ENCODE measurements around the gene GRXCR2. TPM values are rescaled to one million over a fixed set of nuclear protein-coding genes. Genes with fewer than 3 reads are reported as not detected.

Gene GRXCR2
- total RNA-seq, 1 experiment from 2014 or later = not detected

DNA sequence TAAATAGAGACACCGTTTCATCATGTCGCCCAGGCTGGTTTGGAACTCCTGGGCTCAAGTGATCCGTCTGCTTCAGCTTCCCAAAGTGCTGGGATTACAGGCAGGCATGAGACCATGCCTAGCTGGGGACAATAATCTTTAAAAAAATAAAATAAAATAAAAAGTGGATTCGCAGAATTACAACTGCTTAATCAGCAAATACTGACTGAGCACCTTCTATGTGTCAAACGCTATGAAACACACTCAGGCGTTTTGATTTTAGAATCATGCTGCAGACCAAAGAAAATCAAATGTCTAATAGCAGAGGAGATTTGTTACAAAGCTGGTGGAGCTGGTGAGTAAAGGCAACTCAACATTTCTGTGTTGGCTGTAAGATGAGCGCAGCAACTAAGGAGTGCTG, 40.9 kb upstream of the GRXCR2 start (continued):
- TF ChIP-seq JUND (IDR thresholded peaks at IDR 0.05) = no peak
- TF ChIP-seq ZNF274 (IDR thresholded peaks at IDR 0.05; ENCODE audit: low read depth, low read length) = no peak
- no peak for TF ChIP-seq SRF (IDR thresholded peaks at IDR 0.05; ENCODE audit: low read depth)

- BruUV-seq (replicated peaks) = no TSS peak
- H4K20me1 ChIP-seq (ENCODE audit: insufficient read depth) = no peaks in the 10 kb centered on the region
- H3K36me3 ChIP-seq (ENCODE audit: control insufficient read depth in 1 of 2, insufficient read depth in 2 of 2, low read length in 2 of 2) = no peaks in the 10 kb centered on the region
- no peak overlapping the region for H3K27ac ChIP-seq (ENCODE audit: low read depth, low read length)
- no peak overlapping the region for H3K4me3 ChIP-seq (replicated peaks in 1 of 2; ENCODE audit: low read depth in 1 of 2, low read length in 2 of 2)
- H3K4me2 ChIP-seq (ENCODE audit: low read length) = no peak overlapping the region
- POLR2A ChIA-PET = no interaction called here
- TF ChIP-seq CBX3 (IDR thresholded peaks at IDR 0.05; ENCODE audit: low read depth) = no peak
- TF ChIP-seq YY1 (IDR thresholded peaks at IDR 0.05; ENCODE audit: extremely low read depth, insufficient replicate concordance, low read depth, low read length) = no peak
- no peak for TF ChIP-seq FOSL1 (IDR thresholded peaks at IDR 0.05; ENCODE audit: low read depth)
- no peak overlapping the region for H3K9ac ChIP-seq (ENCODE audit: low read length)
- RAD21 ChIA-PET (ENCODE audit: low non-redundant PET in 1 of 2, low total read pairs in 2 of 2, uncharacterized antibody in 2 of 2, unreplicated experiment in 2 of 2) = no interaction called here
- intact Hi-C loops (cut with micrococcal nuclease) = no loop called here
- ATAC-seq (no peak), DNase-seq (ENCODE audit: low read depth, low spot score) (no peak)
- H3K4me1 ChIP-seq (ENCODE audit: control insufficient read depth in 1 of 2, insufficient read depth in 2 of 2, low read length in 2 of 2) = peaks cover 0 to 7% of the 10 kb centered on the region in 2 experiments; a peak in 3 of 4 replicates
- H2AFZ ChIP-seq (ENCODE audit: low read depth, low read length, poor library complexity, severe bottlenecking) = no peak overlapping the region
- no peaks in the 10 kb centered on the region for H3K9me3 ChIP-seq (ENCODE audit: control insufficient read depth in 1 of 2, insufficient read depth in 1 of 2, low read depth in 1 of 2, low read length in 2 of 2)
- CTCF ChIA-PET = no interaction called here
- H3K27me3 ChIP-seq (ENCODE audit: insufficient read depth, low read length) = no peaks in the 10 kb centered on the region
- H3K79me2 ChIP-seq (ENCODE audit: insufficient read depth, low read length) = no peaks in the 10 kb centered on the region
- no peaks in the 10 kb centered on the region for H3K9me2 ChIP-seq (ENCODE audit: insufficient read depth)
These were observed 39.8 kb upstream of the GRXCR2 start for GRCh38 chr5:145912594-145912993.

GRCh38 chr5:145912019-145912418, 39.2 kb upstream of the GRXCR2 start:
- no peaks in the 10 kb centered on the region for H3K36me3 ChIP-seq (ENCODE audit: control insufficient read depth in 1 of 2, insufficient read depth in 2 of 2, low read length in 2 of 2)
- ChIA-PET CTCF (no interaction called here), RAD21 (ENCODE audit: low non-redundant PET in 1 of 2, low total read pairs in 2 of 2, uncharacterized antibody in 2 of 2, unreplicated experiment in 2 of 2) (no interaction called here), POLR2A (no interaction called here)
- no peaks in the 10 kb centered on the region for H3K9me2 ChIP-seq (ENCODE audit: insufficient read depth)
- peaks cover 0 to 1% of the 10 kb centered on the region in 2 experiments; a peak in 2 of 4 replicates for H3K4me1 ChIP-seq (ENCODE audit: control insufficient read depth in 1 of 2, insufficient read depth in 2 of 2, low read length in 2 of 2)
- no peak overlapping the region for H2AFZ ChIP-seq (ENCODE audit: low read depth, low read length, poor library complexity, severe bottlenecking)
- no peaks in the 10 kb centered on the region for H3K27me3 ChIP-seq (ENCODE audit: insufficient read depth, low read length)
- BruUV-seq (replicated peaks) = no TSS peak
- no peaks in the 10 kb centered on the region for H4K20me1 ChIP-seq (ENCODE audit: insufficient read depth)
- TF ChIP-seq ZNF274 (IDR thresholded peaks at IDR 0.05; ENCODE audit: low read depth, low read length) (no peak), ELF1 (IDR thresholded peaks at IDR 0.05; ENCODE audit: borderline replicate concordance, low read depth) (no peak), MAX (IDR thresholded peaks at IDR 0.05) (no peak), SP1 (IDR thresholded peaks at IDR 0.05; ENCODE audit: low read depth) (no peak), SRF (IDR thresholded peaks at IDR 0.05; ENCODE audit: low read depth) (no peak), POLR2AphosphoS5 (IDR thresholded peaks at IDR 0.05; ENCODE audit: low read depth, low read length) (no peak), ZFX (IDR thresholded peaks at IDR 0.05) (no peak), EGR1 (IDR thresholded peaks at IDR 0.05; ENCODE audit: low read depth) (no peak), CEBPB (IDR thresholded peaks at IDR 0.05; ENCODE audit: low read depth) (no peak), JUND (IDR thresholded peaks at IDR 0.05) (no peak), EZH2 (IDR thresholded peaks at IDR 0.05) (no peak), CBX3 (IDR thresholded peaks at IDR 0.05; ENCODE audit: low read depth) (no peak)
- TF ChIP-seq, protein P1, sequence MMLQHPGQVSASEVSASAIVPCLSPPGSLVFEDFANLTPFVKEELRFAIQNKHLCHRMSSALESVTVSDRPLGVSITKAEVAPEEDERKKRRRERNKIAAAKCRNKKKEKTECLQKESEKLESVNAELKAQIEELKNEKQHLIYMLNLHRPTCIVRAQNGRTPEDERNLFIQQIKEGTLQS (IDR thresholded peaks at IDR 0.05) = no peak
- no peaks in the 10 kb centered on the region for H3K79me2 ChIP-seq (ENCODE audit: insufficient read depth, low read length)
- intact Hi-C loops (cut with micrococcal nuclease) = no loop called here
- no peak overlapping the region for H3K9ac ChIP-seq (ENCODE audit: low read length)
- no peaks in the 10 kb centered on the region for H3K9me3 ChIP-seq (ENCODE audit: control insufficient read depth in 1 of 2, insufficient read depth in 1 of 2, low read depth in 1 of 2, low read length in 2 of 2)
- ATAC-seq (no peak), DNase-seq (ENCODE audit: low read depth, low spot score) (no peak)
- no peak overlapping the region for H3K4me3 ChIP-seq (replicated peaks in 1 of 2; ENCODE audit: low read depth in 1 of 2, low read length in 2 of 2)
- no peak overlapping the region for H3K4me2 ChIP-seq (ENCODE audit: low read length)
- H3K27ac ChIP-seq (ENCODE audit: low read depth, low read length) = no peak overlapping the region

Data from HCT116 (cell line).